OCI-LY1 (cell line): ENCODE measurements around the gene METTL18.

Source experiments
- CTCF ChIP-seq: fragments of 200-600 bp; sonication (generic), shearing (Covaris generic); IDR thresholded peaks from 2 replicates; pipeline ENCODE4 v1.5.1; 2017; ENCODE audit warnings: mild to moderate bottlenecking, antibody characterized with exemption, low read length, moderate library complexity, mixed read lengths
- EZH2 ChIP-seq: fragments of 200-600 bp; sonication (generic), shearing (Covaris generic); IDR thresholded peaks from 2 replicates; pipeline ENCODE4 v1.8.0; 2017; ENCODE audit warnings: borderline replicate concordance, mixed run types, mild to moderate bottlenecking, antibody characterized with exemption, low read length, moderate library complexity, mixed read lengths

DNA sequence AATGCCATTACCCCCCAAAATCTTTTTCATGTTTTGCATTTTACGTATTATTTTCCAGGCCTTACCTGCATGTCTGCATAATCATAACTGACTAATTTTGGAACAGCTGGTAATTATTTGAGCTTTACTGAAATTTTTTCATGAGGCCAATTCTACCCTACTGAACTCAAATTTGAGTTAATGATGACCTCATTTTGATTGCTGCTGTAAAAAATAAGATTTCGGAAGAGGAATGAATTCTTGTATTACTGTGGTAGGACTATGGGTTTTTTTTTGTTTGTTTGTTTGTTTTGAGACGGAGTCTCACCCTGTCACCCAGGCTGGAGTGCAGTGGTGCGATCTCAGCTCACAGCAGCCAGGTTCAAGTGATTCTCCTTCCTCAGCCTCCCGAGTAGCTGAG, 2.6 kb upstream of the METTL18 start:
- TF ChIP-seq CTCF: no peak
- TF ChIP-seq EZH2: no peak
